Hematopoietic multipotent progenitor cell treated with erythropoietin and hydrocortisone succinate and interleukin-3 and kit ligand, for 17 days (in vitro differentiated cells): Measurements from ENCODE around the gene KRT82.

Source experiments
- DNase-seq: peaks from one replicate; pipeline ENCODE4 v3.0.0-alpha.2; 2015; ENCODE audit warnings: low spot score

The KRT82 gene

DNA sequence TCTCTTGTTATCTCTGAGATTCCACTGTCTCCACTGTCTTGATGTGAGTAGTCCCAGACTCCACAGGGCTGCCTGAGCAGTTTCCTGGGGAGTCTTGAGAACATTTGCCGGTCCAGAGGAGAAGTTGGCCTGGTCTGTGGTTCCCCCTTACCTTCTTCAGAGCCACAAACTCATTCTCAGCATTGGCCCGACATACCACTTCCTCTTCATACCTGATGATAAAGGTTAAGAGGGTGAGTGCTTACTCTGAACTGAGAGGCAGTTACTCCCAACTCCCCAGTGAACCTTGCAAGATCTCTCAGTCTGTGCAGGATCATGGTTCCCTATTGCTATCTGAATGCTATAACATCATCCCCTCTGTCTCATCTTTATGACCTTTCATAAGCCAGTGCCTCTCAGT is 23.3 kb downstream of the KRT82 start:
- DNase-seq, result no peak

DNA sequence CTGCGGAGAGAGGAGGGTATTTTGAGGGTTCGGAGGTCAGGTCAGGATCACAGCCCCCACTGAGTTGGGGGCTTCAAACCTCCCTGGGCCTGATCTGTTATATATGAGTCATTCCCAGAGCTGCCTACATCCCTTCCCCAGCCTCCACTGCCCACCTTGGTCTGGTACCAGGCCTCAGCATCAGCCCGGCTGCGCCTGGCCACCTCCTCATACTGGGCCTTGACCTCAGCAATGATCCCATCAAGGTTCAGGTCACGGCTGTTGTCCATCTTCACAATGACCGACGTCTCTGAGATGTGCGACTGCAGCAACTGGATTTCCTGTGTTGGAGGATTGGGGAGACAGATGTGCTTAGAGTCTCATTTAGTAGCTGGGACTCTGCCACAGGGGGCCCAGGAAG is 24.9 kb downstream of the KRT82 start:
- DNase-seq, result no peak

DNA sequence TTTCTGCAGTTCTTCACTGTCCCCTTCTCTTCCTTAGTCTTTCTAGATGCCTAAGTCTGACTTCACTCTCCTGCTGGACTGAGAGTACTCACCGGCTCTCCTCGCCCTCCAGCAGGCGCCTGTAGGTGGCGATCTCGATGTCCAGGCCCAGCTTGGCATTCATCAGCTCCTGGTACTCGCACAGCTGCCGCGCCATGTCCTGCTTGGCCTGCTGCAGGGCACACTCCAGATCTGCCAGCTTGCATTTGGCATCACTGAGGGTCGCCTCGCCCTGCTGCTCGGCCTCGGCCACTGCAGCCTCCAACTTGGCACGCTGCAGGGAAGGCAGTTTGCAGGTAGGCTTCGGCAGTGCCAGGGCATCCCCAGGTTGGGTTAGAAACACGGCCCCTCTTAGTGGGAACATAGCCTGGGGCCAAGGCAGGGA is 25.9 kb downstream of the KRT82 start:
- DNase-seq, result no peak

DNA sequence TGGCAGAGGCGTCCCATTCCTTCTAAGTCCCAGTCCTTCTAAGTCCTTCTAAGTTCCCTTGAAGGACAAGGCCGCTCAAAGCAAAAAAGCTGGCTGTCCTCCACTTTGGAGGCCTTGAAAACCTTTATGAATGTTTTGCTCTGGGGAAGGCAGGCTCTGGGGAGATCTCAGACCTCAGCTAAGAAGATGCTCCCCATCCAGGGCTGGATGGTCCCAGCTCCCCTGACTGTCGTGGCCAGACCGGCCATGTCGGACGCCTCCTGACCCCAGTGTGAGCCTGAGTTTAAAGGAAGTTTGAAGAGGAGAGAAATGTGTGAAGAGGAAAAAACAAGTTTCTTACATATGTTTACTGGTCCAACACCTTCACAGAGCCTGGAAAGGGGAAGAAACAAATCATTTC is 26.6 kb downstream of the KRT82 start:
- DNase-seq, result no peak

DNA sequence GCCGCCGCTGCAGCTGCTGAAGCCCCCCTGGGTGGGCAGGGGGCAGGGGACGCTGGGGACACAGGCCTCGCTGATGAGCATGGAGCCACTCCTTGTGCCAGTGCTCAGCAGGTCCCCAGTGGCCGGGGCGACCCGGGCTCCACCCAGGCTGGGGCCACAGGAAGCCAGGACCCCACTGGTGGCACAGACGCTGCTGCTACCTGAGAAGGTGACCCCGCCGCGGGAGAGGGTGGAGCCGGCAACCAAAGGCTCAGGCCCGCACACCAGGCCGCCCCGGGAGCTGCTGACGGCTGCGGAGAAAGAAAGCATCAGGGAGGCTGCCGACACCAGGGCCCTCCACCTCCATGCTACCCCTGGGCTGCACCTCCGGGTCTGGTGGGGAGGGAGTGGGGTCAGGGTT is 28.0 kb downstream of the KRT82 start:
- no peak for DNase-seq

DNA sequence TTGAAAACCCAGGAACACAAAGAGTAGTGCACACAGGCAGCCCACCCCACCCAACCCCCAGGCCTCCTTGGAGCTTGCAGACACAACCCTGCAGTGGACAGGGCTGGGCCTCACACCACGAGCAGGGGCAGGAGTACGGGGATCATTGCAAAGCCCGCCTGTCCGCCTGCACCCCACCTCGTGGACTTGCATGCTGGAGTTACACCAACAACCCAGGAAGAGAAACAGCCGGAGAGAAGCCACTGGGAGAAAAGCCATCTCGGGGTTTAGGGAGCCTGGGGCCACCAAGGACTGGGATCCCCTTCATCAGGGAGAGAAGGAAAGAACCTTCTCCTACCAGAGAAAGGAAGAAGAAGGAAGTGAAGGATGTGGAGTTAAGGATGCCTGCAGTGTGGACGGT is 28.9 kb downstream of the KRT82 start:
- DNase-seq, result no peak

DNA sequence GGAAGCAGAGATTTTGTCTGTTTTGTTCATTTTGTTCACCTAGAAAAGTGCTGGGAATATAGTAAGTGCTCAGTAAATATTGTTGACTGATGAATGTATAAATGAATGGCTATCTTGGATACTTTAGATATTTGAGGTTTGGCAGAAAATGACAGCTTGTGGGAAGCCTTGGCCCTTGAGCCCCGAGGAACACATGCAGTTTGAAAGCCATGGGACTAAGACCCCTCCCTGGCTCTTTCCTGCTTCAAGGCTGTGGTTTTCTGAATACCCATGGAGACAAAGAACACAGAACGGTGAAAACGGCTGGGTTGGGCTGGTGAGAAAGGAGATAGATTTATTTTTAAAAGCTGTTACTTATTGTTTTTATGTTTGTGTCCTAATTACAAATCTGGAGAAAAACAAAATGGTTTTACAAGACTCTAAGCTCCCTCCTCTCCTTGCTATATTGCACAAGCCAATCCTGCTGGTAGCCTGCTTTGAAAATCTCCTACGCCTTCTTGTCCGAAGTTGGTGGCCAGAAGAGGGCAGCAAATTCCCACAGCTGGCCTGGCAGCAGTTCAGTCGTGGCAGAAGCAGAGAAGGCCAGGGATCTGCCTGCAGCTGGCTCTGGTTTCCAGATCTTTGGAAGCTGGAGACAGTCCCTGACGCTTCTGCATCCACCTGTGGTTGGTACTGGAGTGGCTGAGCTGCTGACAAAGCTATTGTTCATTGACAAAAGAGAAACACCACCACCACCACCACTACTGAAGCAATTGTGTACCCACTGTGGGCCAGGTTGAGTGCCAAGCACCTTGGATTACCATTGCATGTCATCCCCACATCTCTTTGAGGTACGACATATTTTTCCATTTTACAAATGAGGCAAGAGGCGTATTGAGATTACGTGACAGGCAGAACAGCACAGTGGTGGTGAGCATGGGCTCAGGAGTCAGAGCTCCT is 33.6 kb downstream of the KRT82 start:
- peak; percentile 42 for DNase-seq

DNA sequence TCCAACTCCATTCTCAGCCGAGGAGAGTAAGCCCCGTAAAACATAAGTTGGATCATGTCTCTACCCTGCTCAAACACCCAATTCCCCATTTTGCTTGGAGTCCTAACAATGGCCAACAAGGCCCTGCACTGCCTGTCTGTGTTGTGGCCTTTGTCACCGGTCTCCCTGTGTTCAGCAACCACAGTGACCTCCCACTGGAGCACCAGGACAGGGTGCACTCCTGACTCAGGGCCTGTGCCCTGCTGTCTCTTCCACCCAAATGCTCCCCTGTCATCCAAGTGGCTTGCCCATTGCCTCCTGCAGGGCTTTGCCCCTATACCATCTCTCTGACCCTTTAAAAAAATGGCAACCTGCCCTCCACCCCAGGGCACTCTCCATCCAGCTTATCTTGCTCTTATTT is 34.4 kb downstream of the KRT82 start:
- DNase-seq, result no peak

DNA sequence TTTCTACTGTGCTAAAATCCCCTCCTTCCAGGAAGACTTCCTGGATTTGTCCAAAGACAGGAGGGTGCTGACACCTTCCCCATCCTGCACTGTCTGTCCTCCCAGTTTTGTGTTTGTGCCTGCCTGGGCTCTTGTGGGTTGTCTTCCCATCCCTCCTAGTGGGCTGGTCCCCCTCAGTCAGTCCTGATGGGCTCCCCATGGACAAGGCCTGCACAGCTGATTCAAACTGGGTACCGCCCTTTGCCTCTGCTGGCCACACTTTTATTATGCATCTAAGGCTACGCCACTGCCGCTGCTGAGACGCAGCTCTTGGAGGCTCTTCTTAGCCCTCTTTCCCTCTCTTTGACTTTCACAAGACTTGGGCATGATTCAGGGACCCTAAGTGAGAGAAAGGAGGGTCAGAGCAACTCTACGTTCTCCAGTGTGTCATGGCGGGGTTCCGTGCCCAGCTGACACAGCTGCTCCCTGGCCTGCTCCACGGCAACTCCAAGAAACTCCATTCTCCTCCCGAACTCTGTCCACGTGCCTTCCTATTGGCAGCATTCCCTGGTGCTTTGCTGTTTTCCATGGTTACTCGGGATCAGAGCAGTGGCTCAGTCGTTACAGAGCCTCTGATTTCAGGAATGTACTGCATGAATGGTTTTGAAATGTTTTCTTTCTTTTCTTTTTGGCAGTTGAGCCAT is 35.1 kb downstream of the KRT82 start:
- no peak for DNase-seq

DNA sequence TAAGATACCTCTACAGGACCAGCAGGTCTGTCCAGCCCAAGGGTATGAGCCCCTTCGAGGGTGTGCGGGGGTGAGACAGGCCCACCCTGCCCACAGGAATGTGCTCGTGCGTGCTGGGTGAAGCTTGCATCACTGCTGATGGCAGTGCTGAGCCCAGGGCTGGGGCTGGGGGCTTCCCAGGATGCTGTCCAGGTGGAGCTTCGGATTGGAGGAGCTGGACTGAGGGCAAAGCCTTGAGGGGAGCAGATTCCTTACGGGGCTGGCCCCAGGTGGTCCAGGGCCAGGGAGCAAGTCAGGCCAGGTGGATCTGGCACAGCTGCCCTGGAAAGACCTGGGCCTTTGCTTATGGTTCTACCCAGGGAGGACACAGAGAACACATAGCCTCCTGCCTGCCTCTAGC is 36.3 kb downstream of the KRT82 start:
- no peak for DNase-seq

DNA sequence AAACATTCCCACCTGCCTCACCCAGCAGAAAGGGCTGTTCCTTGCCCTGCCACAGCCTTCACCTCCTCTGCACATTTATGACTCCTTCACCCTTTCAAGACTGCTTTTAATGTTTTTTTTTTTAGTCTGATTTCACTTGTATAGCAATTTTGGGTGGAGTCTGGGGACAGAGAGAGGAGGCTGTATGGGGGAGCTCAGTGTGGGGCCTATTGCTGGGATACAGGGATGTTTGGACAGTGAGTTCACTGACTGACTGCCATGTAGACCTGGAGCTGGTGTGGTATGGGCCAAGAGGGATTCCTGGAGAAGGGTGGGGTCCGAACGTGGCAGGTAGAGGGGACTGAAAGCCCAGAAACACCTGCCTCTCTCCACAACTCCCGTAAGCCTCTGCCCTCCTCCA is 36.9 kb downstream of the KRT82 start:
- no peak for DNase-seq

DNA sequence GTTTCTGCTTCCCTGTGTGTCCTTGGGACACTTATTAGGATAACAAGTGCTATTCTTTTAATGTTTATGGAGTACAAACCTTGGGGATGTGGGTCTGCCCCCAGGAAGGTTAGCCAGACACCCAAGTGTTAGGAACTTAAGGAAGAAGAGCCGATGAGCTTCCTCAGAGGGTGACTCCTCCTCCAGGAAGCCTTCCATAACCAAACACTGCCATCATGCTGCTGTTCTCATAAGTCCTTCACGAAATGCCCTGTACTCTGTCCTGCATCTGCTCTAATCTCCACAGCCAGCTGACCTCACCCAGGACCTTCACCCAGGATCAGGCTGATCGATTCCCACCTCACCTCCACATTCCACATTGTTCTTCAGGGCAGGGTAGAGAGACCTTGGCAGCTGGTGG is 37.6 kb downstream of the KRT82 start:
- DNase-seq, result no peak

DNA sequence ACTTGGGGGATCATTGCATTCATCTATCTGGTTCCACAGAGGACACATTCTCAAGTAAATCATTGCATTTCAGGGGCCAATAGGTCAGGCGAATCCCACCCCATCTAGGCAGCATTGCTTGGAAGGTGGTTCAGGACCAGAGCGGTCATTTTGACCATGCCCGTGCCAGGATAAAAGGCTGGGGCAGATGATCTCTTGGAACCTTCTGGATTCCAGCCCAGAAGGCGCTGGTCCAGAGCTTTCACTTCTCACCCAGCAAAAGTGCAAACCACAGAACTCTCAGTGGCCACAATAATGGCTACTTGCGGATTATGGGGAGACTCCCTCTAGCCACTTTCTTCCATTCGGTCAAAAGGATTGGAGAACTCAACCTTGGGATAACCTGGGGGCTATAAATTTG is 38.3 kb downstream of the KRT82 start:
- no peak for DNase-seq

DNA sequence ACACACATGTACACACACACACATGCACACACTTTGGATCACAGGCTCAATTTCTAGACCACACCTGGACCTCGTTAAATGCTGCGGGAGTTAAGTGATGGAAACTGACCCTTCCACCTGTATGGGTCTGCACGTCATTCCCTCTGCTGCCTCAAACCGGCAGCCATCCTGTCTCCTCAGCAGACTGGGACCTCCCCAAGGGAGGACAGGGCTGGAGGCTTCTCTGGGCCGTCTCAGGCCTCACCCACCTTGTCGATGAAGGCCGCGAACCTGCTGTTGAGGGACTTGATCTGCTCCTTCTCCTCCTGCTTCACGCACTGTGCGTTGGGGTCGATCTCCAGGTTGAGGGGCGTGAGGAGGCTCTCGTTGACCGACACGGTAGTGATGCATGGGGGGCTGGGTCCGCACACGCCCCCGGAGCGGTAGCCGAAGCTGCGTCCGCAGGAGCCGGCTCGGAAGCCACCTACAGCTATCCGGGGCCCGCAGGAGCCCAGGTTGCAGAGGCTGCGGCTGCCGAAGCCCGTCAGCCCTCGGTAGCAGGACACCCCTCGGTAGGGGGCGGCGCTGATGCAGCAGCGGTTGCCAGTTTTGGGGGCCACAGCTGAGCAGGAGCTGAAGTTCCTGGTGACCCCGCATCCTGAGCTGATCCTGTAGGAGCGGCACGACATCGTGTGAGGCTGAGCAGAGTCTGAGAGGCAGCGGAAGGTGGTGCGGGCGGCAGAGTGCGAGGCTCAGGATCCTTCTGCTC is 39.2 kb downstream of the KRT82 start, which contains the start of gene KRT85:
Gene KRT85 (minus strand): TSS at position 744 of the 748 bp plus-strand sequence. CDS start 76 bp downstream, at position 668.
- no peak for DNase-seq

DNA sequence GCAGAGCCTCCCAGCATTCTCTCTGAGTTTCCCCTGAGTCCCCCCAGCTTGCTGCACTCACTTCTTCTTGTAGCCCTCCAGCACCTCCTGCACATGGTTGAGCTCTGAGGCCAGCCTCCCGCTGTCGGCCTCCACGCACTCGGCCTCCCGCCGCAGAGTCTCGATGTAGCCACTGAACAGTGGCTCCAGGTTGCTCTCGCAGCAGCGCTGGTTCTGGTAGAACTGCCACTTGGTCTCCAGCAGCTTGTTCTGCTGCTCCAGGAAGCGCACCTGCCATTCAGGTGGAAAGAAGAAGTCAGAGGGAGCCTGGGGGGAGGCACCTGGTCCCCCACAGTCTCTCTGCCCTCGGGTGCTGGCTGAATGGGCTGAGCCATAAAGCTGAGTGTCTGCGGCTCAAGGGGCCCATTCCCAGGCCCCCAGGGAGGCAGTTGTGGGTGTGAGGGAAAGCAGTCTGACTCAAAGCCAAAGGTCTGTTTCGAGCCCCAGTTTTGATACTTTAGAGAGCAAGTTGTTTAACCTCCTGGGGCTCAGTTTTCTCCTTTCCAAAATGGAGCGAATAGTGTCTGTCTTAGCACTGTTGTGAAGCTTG is 41.1 kb downstream of the KRT82 start:
- DNase-seq, result no peak

DNA sequence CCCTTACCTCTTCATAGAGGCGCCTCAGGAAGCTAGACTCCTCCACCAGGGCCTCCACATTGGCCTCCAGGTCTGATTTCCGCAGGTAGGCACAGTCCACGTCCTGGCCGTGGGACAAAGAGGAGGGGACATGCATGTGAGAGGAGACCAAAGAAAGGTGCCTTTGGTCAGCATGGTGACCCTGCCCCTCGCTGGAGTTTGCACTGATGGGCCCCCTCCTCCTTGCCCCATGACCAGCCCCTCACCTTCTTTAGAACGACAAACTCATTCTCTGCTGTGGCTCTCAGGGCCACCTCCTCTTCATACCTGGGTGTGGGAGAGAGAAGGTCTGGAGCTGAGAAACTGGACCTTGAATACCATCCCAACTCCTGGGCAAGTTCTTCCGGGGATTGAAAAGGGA is 42.1 kb downstream of the KRT82 start:
- no peak for DNase-seq

DNA sequence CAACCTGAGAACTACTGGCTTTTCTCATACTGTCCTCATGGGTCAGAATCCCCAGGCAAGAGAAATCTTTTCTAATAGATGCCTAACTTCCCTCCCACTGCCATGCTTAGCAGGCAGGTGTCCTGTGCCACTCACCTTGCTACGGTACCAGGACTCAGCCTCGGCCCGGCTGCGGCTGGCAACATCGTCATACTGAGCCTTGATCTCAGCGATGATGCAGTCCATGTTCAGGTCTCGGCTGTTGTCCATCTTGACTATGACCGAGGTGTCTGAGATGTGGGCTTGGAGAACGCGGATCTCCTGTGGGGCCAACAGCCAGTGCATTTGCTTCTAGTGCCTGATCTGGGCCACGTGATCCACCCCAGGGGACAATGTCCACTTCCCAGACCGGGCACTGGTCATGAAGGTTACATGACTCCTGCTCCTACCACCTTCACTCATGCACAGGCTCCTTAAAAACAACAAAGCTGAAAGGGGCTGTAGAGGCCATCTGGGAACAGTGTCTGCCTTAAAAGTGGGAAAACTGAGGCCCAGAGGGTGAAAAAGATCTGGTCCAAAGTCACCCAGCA is 42.9 kb downstream of the KRT82 start:
- DNase-seq, result no peak

DNA sequence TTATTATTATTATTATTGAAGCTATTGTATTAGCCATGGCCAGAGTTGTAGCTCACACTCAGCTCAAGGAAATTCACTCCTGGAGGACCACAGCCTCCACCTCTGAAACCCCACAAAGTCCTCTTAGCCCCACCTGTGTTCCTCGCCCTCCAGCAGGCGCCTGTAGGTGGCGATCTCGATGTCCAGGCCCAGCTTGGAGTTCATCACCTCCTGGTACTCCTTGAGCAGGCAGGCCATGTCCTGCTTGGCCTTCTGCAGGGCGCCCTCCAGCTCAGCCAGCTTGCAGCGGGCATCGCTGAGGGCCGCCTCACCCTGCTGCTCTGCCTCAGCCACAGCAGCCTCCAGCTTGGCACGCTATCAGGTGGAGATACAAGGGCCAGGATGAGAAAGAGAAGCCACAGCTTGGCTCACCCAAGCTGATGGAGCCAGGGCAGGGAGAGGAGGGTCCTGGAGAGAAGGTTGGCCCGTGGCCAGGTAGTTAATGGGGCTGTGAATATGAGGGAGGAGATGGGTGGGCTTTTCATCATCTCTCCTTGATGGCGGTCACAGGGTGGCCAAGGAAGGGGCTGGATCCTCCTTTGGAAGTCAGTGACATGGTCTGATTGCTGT is 43.9 kb downstream of the KRT82 start:
- no peak for DNase-seq

DNA sequence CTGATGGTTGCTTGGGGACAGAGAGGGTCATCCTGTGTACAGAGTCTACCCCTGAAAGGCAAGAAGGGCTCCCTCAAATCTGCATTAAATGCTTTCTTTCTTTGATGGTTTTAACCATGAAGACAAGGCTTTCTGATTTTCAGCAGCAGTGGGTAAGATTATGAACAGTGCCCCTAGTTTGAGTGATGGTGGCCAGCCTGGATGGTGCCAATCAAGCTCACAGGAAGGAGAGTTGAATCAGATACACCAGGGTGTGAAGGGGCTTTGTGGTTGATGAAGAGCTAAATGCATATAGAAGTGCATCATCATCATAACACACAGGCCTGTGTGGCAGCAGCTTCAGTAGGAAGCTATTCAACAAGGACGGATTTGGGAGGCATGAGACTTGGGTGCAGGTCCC is 44.6 kb downstream of the KRT82 start:
- DNase-seq, result no peak

DNA sequence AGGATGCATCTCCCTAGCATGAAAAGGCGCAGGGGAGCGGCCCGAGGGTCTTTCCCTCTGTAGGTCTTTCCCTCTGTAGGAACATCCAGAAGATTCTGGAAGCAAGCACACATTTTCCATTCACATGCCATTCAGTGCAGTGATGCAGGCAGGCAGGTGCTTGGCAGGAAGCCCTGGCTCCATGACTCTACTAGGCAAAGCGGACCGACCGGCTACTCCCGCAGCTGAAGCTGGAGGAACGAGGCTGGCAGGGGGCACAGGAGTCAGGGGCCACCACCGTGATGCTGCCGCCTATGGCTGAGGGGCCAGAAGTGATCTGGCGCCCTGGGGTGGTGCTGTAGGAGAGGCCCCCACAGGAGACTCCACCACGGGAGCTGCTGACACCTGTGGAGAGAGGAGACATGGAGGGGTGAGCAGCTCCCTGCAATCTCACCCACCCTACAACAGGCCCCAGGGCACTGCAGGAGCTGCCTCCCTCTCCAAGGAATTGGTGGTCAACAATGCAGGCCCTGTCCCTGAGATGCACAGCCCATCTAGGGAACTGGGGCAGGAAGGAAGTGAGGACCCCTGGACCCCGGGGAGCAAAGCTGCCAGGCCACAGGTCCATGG is 45.4 kb downstream of the KRT82 start:
- no peak for DNase-seq

DNA sequence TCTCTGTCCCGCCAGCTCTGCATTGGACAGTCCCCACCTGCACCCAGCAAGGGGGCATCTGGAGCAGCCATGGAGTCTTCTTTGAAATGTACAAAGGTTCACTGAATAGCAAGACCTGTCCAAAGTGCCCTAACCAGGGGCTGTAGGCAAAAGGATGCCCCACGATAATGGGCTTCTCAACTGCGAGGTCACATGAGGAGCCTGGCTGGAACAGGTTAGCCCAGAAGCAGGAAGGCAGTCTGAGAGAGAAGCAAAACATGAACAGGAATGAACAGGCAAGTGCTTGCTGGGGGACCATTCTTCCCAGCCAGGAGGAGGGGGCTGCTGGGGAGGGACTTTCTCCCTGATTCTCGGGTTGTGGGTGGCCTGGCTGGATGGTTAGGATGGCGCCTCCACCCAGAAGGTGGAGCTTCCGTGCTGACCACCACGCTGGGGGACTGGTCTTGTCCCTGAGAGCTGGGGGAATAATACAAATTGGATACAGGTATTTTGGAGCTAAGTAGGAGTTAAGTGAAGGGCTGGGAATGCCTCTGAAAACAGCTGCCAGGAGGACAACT is 46.0 kb downstream of the KRT82 start:
- DNase-seq, result no peak
